Activated naive CD8-positive, alpha-beta T cell (primary cell): ENCODE data around the gene COX7B.
"Not testable (repeated sequence)": the region's sequence is repeated elsewhere in the genome, so short reads cannot be mapped to it uniquely, and the experiment has no call there.

Source experiments
- H3K27ac Mint-ChIP-seq: one replicate; pipeline ENCODE4 v1.8.0; 2021; ENCODE audit warnings: mixed read lengths
- H3K27me3 Mint-ChIP-seq: one replicate; pipeline ENCODE4 v1.8.0; 2021; ENCODE audit warnings: mixed read lengths
- H3K36me3 Mint-ChIP-seq: one replicate; pipeline ENCODE4 v1.8.0; 2021; ENCODE audit warnings: mixed read lengths
- H3K4me1 Mint-ChIP-seq: one replicate; pipeline ENCODE4 v1.8.0; 2021; ENCODE audit warnings: low read depth, mixed read lengths
- H3K4me3 Mint-ChIP-seq: one replicate; pipeline ENCODE4 v1.8.0; 2021; ENCODE audit warnings: mild to moderate bottlenecking, mixed read lengths
- H3K9me3 Mint-ChIP-seq: one replicate; pipeline ENCODE4 v1.8.0; 2021; ENCODE audit warnings: low read depth, mixed read lengths

COX7B gene

GRCh38 chrX:77925764-77926163 lies 26.5 kb downstream of the COX7B start:
- peaks cover 2% of the 10 kb centered on the region for H3K36me3 Mint-ChIP-seq
- no peaks in the 10 kb centered on the region for H3K27me3 Mint-ChIP-seq
- H3K9me3 Mint-ChIP-seq: no peaks in the 10 kb centered on the region
- peaks cover 24% of the 10 kb centered on the region for H3K4me1 Mint-ChIP-seq
- no peak overlapping the region for H3K27ac Mint-ChIP-seq
- H3K4me3 Mint-ChIP-seq: no peak overlapping the region

DNA sequence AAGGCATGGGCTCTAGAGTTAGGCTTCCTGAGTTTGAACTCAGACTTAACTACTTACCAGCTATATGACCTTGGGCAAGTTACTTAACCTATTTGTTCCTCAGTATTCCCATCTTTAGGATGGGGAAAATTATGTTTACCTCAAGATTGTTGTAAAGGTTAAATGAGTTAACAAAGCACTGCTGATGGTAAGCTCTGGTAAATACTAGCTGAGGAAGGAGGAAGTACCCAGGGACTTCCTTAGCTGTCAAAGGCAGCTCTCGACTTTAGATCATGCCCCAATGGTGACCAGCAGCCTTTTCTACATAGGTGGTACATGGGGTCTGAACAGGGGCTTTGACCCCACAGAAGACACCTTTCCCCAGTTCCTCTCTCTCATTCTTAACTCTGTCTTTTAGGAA lies 31.3 kb downstream of the COX7B start:
- no peaks in the 10 kb centered on the region for H3K27me3 Mint-ChIP-seq
- H3K4me3 Mint-ChIP-seq: no peak overlapping the region
- no peak overlapping the region for H3K27ac Mint-ChIP-seq
- H3K36me3 Mint-ChIP-seq: no peaks in the 10 kb centered on the region
- H3K9me3 Mint-ChIP-seq: no peaks in the 10 kb centered on the region
- H3K4me1 Mint-ChIP-seq: peaks cover 12% of the 10 kb centered on the region

GRCh38 chrX:77935886-77936285 lies 36.6 kb downstream of the COX7B start:
- H3K36me3 Mint-ChIP-seq: no peaks in the 10 kb centered on the region
- no peaks in the 10 kb centered on the region for H3K9me3 Mint-ChIP-seq
- no peaks in the 10 kb centered on the region for H3K27me3 Mint-ChIP-seq
- no peaks in the 10 kb centered on the region for H3K4me1 Mint-ChIP-seq
- H3K27ac Mint-ChIP-seq: no peak overlapping the region
- H3K4me3 Mint-ChIP-seq: no peak overlapping the region

GRCh38 chrX:77936299-77936698 lies 37.0 kb downstream of the COX7B start:
- no peaks in the 10 kb centered on the region for H3K27me3 Mint-ChIP-seq
- H3K4me1 Mint-ChIP-seq: no peaks in the 10 kb centered on the region
- no peaks in the 10 kb centered on the region for H3K9me3 Mint-ChIP-seq
- H3K36me3 Mint-ChIP-seq: no peaks in the 10 kb centered on the region
- no peak overlapping the region for H3K27ac Mint-ChIP-seq
- H3K4me3 Mint-ChIP-seq: no peak overlapping the region

- H3K27ac Mint-ChIP-seq: no peak overlapping the region
- H3K27me3 Mint-ChIP-seq: no peaks in the 10 kb centered on the region
- H3K36me3 Mint-ChIP-seq: no peaks in the 10 kb centered on the region
- H3K4me3 Mint-ChIP-seq: no peak overlapping the region
- H3K4me1 Mint-ChIP-seq: peaks cover 2% of the 10 kb centered on the region
- no peaks in the 10 kb centered on the region for H3K9me3 Mint-ChIP-seq
Measured at GRCh38 chrX:77937291-77937690, 38.0 kb downstream of the COX7B start.

DNA sequence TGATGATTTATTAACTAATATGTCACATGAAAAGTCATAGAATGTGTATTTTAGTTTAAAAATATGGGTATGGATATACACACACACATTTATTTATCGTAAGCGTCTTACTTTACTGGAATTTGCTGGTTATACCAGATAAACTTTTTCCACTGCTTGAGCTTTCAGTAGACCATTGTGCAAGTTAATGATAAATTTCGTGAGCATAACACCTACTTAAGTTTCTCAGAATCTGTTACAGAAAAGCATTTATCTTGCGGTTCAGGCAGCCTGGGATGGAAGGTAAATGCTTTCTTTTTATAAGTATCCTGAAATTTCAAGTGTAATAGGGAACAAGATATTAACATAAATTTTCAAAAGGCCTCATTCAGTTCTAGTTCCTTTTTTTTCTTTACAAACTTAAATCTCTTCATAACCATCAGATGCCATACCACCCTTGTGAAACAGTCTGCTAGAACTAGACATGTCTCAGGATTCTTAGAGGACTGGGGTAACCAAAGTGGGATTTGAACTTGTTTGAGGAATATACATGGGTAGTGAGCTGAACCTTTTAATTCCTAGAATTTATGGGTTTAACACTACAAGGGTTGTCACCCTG lies 38.9 kb downstream of the COX7B start:
- H3K4me1 Mint-ChIP-seq: peaks cover 3% of the 10 kb centered on the region
- no peak overlapping the region for H3K27ac Mint-ChIP-seq
- H3K4me3 Mint-ChIP-seq: no peak overlapping the region
- H3K27me3 Mint-ChIP-seq: no peaks in the 10 kb centered on the region
- H3K9me3 Mint-ChIP-seq: no peaks in the 10 kb centered on the region
- H3K36me3 Mint-ChIP-seq: no peaks in the 10 kb centered on the region

DNA sequence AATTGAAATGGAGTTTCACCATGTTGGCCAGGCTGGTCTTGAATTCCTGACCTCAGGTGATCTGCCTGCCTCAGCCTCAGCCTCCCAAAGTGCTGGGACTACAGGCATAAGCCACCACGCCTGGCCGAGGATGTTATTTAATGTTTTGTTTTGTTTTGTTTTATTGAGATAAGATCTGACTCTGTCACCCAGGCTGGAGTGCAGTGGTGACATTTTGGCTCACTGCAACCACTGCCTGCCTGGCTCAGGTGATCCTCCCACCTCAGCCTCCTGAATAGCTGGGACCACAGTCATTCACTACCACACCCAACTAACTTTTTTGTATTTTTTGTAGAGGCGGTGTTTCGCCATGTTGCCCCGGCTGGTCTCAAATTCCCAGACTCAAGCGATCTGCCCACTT lies 45.8 kb downstream of the COX7B start:
- H3K4me3 Mint-ChIP-seq, H3K4me1 Mint-ChIP-seq, H3K9me3 Mint-ChIP-seq, H3K36me3 Mint-ChIP-seq, H3K27ac Mint-ChIP-seq, H3K27me3 Mint-ChIP-seq: not testable (repeated sequence)

DNA sequence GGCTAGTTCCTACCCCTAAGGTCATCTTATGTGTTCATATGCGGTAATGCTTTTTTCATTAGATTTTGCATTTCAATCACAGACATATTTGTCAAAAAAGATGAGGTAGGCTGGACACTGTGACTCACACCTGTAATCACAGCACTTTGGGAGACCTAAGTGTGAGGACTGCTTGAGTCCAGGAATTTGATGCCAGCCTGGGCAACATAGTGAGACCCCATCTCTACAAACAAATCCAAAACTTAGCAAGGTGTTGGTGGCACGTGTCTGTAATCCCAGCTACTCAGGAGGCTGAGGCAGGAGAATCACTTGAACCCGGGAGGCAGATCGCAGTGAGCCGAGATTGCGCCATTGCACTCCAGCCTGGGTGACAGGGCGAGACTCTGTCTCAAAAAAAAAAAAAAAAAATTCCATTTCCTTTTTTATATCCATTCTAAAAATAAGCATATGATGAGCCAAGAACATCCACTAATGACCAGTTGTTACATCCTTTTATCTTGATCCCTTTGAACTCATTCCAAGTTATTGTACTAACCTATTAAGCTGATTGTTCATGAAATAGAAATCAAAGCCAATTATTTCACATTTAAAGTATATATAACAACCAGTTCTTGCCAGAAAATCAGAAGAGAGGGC lies 46.8 kb downstream of the COX7B start:
- Mint-ChIP-seq H3K4me3 (no peak overlapping the region), H3K36me3 (no peaks in the 10 kb centered on the region), H3K9me3 (no peaks in the 10 kb centered on the region), H3K27me3 (no peaks in the 10 kb centered on the region), H3K4me1 (peaks cover 4% of the 10 kb centered on the region), H3K27ac (no peak overlapping the region)

- H3K4me3 Mint-ChIP-seq: no peak overlapping the region
- no peaks in the 10 kb centered on the region for H3K36me3 Mint-ChIP-seq
- no peaks in the 10 kb centered on the region for H3K27me3 Mint-ChIP-seq
- H3K9me3 Mint-ChIP-seq: no peaks in the 10 kb centered on the region
- no peak overlapping the region for H3K27ac Mint-ChIP-seq
- H3K4me1 Mint-ChIP-seq: peaks cover 4% of the 10 kb centered on the region
Measured at GRCh38 chrX:77946571-77946970, 47.3 kb downstream of the COX7B start.

GRCh38 chrX:77949840-77950239 lies 50.6 kb downstream of the COX7B start:
- H3K36me3 Mint-ChIP-seq: no peaks in the 10 kb centered on the region
- no peak overlapping the region for H3K27ac Mint-ChIP-seq
- H3K4me1 Mint-ChIP-seq: peaks cover 6% of the 10 kb centered on the region
- H3K4me3 Mint-ChIP-seq: no peak overlapping the region
- no peaks in the 10 kb centered on the region for H3K9me3 Mint-ChIP-seq
- no peaks in the 10 kb centered on the region for H3K27me3 Mint-ChIP-seq

- peaks cover 12% of the 10 kb centered on the region for H3K4me1 Mint-ChIP-seq
- no peaks in the 10 kb centered on the region for H3K27me3 Mint-ChIP-seq
- H3K4me3 Mint-ChIP-seq: no peak overlapping the region
- no peaks in the 10 kb centered on the region for H3K9me3 Mint-ChIP-seq
- H3K27ac Mint-ChIP-seq: no peak overlapping the region
- H3K36me3 Mint-ChIP-seq: peaks cover 4% of the 10 kb centered on the region
Measured at GRCh38 chrX:77952173-77952572, 52.9 kb downstream of the COX7B start.

DNA sequence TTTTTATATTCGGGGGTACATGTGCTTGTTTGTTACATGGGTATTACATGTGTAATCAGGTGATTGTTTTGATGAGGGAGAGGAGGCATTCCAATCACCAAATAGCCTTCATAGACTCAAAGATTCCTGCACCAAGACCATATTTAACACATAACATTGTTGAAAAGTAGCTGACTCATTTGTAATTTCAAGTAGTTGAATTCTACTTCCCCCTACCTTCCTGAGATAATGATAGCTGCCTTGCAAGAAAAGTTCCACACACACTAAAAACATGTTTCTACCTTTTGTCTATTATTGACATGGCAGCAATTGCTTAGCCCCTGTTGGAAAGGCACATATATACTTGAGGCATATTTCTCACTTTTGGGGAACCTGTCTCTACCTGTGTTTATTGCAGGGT lies 54.0 kb downstream of the COX7B start:
- Mint-ChIP-seq H3K27me3 (no peaks in the 10 kb centered on the region), H3K4me1 (peaks cover 19% of the 10 kb centered on the region), H3K27ac (no peak overlapping the region), H3K4me3 (no peak overlapping the region), H3K36me3 (peaks cover 6% of the 10 kb centered on the region), H3K9me3 (no peaks in the 10 kb centered on the region)

DNA sequence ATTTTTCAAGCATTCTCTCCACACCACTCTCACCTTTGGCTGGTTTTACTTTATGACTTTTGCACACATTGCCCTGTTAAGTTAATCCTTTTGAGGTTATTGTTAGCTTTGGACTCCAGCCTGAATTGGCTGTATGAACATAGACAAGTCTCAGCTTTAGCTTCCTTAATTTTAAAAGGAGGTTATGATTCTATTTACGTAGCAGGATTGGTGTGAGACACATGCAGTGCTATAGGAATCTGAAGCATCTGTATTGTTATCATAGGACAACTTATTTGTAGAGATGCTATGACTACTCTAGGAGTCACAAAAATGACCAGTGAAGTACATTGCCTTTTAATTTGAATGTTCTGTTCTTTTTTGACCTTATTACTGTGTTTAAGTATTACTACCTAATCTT lies 54.4 kb downstream of the COX7B start:
- Mint-ChIP-seq H3K9me3 (no peaks in the 10 kb centered on the region), H3K36me3 (peaks cover 6% of the 10 kb centered on the region), H3K4me1 (peaks cover 19% of the 10 kb centered on the region), H3K4me3 (no peak overlapping the region), H3K27me3 (no peaks in the 10 kb centered on the region), H3K27ac (no peak overlapping the region)
